Motor neuron (in vitro differentiated cells): ENCODE data around the gene ATM. TPM values are rescaled to one million over a fixed set of nuclear protein-coding genes. Genes with fewer than 3 reads are reported as not detected.

Experiments used
- total RNA-seq, 8 experiments: library from RNA; unstranded; fragments of 300-600 nt; gene quantifications; 2 replicates each; pipeline versions ENCODE4 v1.2.3 to v1.2.4, GENCODE V29; 2022

Gene ATM
- total RNA-seq, 8 experiments from 2014 or later, result 41.2 to 132 (median 59.1) TPM

Other genes with a start within 250 kb of the ATM start
- 10 to 100 TPM; 20.1 to 31.4 (median 24.3) TPM for gene CUL5, start 214.2 kb upstream of the ATM start, total RNA-seq
- 100 to 1,000 TPM in 1 of 8 experiments, 10 to 100 TPM in 7; 35.0 to 107 (median 51.3) TPM for gene ACAT1, start 101.5 kb upstream of the ATM start, total RNA-seq
- 10 to 100 TPM; 12.8 to 29.4 (median 17.1) TPM for gene NPAT, start 429 bp upstream of the ATM start, total RNA-seq
- 1 to 10 TPM; 1.4 to 4.0 (median 2.9) TPM for gene C11orf65, start 244.5 kb downstream of the ATM start, total RNA-seq